ENCODE measurements around the gene TEX9.
"Not testable (repeated sequence)": the region's sequence is repeated elsewhere in the genome, so short reads cannot be mapped to it uniquely, and the experiment has no call there.

The TEX9 gene

GRCh38 chr15:56365075-56365711, at the start of gene TEX9:
TSS of gene TEX9 (plus strand) at chr15:56365426. CDS start at chr15:56365451, 25 bp downstream.
- DNase-seq, result peak; percentile 84

GRCh38 chr15:56316561-56316960, 48.7 kb upstream of the TEX9 start:
- DNase-seq, result not testable (repeated sequence)

GRCh38 chr15:56320316-56320715, 44.9 kb upstream of the TEX9 start:
- DNase-seq, result no peak

GRCh38 chr15:56320861-56321260, 44.4 kb upstream of the TEX9 start:
- no peak for DNase-seq

- no peak for DNase-seq
Measured at GRCh38 chr15:56322444-56322843, 42.8 kb upstream of the TEX9 start.

- no peak for DNase-seq
Measured at GRCh38 chr15:56323435-56323834, 41.8 kb upstream of the TEX9 start.

- peak; percentile 40 for DNase-seq
Measured at GRCh38 chr15:56325186-56325585, 40.0 kb upstream of the TEX9 start.

- no peak for DNase-seq
Measured at GRCh38 chr15:56327721-56328502, 37.3 kb upstream of the TEX9 start.

- no peak for DNase-seq
Measured at GRCh38 chr15:56337084-56337725, 28.0 kb upstream of the TEX9 start.

- DNase-seq, result peak; percentile 14
Measured at GRCh38 chr15:56339594-56339993, 25.6 kb upstream of the TEX9 start.

- peak; percentile 24 for DNase-seq
Measured at GRCh38 chr15:56341201-56341600, 24.0 kb upstream of the TEX9 start.

- DNase-seq, result no peak
Measured at GRCh38 chr15:56342653-56343052, 22.6 kb upstream of the TEX9 start.

GRCh38 chr15:56343879-56344278, 21.3 kb upstream of the TEX9 start:
- DNase-seq, result no peak

- DNase-seq, result no peak
Measured at GRCh38 chr15:56344336-56344735, 20.9 kb upstream of the TEX9 start.

- no peak for DNase-seq
Measured at GRCh38 chr15:56346414-56346813, 18.8 kb upstream of the TEX9 start.

GRCh38 chr15:56349554-56349953, 15.7 kb upstream of the TEX9 start:
- no peak for DNase-seq

GRCh38 chr15:56351353-56351752, 13.9 kb upstream of the TEX9 start:
- no peak for DNase-seq

- DNase-seq, result no peak
Measured at GRCh38 chr15:56351957-56352506, 13.2 kb upstream of the TEX9 start.

GRCh38 chr15:56353119-56353518, 12.1 kb upstream of the TEX9 start:
- peak; percentile 15 for DNase-seq

GRCh38 chr15:56353740-56354139, 11.5 kb upstream of the TEX9 start:
- no peak for DNase-seq

- peak; percentile 58 for DNase-seq
Measured at GRCh38 chr15:56356616-56357015, 8.6 kb upstream of the TEX9 start.

GRCh38 chr15:56358604-56359003, 6.6 kb upstream of the TEX9 start:
- no peak for DNase-seq

- no peak for DNase-seq
Measured at GRCh38 chr15:56361987-56362386, 3.2 kb upstream of the TEX9 start.

GRCh38 chr15:56366211-56366610, 985 bp downstream of the TEX9 start:
- no peak for DNase-seq
